ENCODE measurements around the gene SPATA24. TPM values are rescaled to one million over a fixed set of nuclear protein-coding genes. Genes with fewer than 3 reads are reported as not detected.
"Not testable (repeated sequence)": the region's sequence is repeated elsewhere in the genome, so short reads cannot be mapped to it uniquely, and the experiment has no call there.

The SPATA24 gene
- total and polyA plus RNA-seq, 2 experiments from 2014 or later: 16.0 to 20.6 TPM

DNA sequence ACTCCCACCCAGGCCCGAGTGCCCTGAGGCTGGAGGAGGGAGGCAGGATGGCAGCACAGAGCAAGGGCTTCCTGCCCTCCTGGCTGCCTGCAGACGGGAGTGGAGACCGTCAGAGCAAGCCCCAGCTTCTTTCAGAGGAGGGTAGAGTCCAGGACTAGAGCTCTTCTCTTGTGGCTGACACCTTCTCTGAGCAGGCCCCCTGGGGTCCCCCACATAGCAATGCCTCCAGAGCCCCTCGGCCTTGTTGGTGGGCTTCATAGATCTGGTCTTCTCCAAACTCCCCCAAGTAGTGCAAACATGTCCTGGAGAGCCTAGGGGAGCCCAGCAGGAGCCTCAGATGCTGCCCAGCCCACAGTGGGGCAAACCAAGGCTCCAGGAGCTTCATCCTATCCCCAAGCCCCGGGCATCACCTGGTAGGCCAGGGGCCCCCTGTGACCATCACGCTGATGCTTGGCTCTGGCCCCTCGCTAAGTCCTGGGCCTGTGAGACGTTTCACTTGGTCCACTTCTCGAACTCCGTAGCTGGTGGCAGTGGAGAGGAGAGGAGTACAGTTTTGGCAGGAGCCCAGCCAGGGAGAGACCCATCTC is 16.2 kb downstream of the SPATA24 start:
- peaks cover 31% of the 10 kb centered on the region for H3K4me1 Mint-ChIP-seq
- no peak overlapping the region for H3K27ac ChIP-seq (ENCODE audit: low read depth)
- no peak for DNase-seq (ENCODE audit: low spot score)

DNA sequence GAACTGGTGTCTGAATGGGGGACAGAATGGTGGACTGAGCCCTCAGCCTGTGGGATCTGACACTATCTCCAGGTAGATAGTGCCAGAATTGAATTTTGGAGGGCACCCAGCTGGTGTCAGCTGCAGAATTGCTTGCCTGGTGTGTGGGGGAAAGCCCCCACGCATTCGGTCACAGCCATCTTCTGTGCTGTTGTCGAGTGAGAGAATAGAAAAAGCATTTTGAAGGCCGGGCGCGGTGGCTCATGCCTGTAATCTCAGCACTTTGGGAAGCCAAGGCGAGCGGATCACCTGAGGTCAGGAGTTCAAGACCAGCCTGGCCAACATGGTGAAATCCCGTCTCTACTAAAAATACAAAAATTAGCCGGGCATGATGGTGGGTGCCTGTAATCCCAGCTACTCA is 16.9 kb downstream of the SPATA24 start:
- not testable (repeated sequence) for H4K20me1 ChIP-seq (replicated peaks; ENCODE audit: insufficient read depth); H3K4me3 Mint-ChIP-seq; DNase-seq (ENCODE audit: low spot score)

More for the DNA sequence above, 16.2 kb downstream of the SPATA24 start:
- ATAC-seq: no peak
- Histone ChIP-seq H4K20me1 (replicated peaks; ENCODE audit: insufficient read depth) (no peaks in the 10 kb centered on the region), H3K4me3 (no peak overlapping the region), H3K4me1 (ENCODE audit: insufficient read depth) (peaks cover 16% of the 10 kb centered on the region), H3K36me3 (ENCODE audit: insufficient read depth) (no peaks in the 10 kb centered on the region), H3K9me2 (ENCODE audit: insufficient read depth) (no peaks in the 10 kb centered on the region), H2AFZ (peak overlapping the region; percentile 89), H3K27me3 (ENCODE audit: insufficient read depth) (peaks cover 8% of the 10 kb centered on the region), H3F3A (replicated peaks; ENCODE audit: low read depth) (0 out of 2 replicates have a peak, but pooled peaks cover 4% of the 10 kb centered on the region), H3K4me2 (peak overlapping the region; percentile 74; the same call in 1 of the 2 replicates), H3K79me2 (replicated peaks; ENCODE audit: insufficient read depth) (no peaks in the 10 kb centered on the region)
- H3K36me3 Mint-ChIP-seq (ENCODE audit: low read depth): no peaks in the 10 kb centered on the region; the same call in 2 of the 3 replicates
- no peak for TF ChIP-seq ZNF114 (CRISPR knock-in tag; IDR thresholded peaks at IDR 0.05)
- TF ChIP-seq, protein P1, sequence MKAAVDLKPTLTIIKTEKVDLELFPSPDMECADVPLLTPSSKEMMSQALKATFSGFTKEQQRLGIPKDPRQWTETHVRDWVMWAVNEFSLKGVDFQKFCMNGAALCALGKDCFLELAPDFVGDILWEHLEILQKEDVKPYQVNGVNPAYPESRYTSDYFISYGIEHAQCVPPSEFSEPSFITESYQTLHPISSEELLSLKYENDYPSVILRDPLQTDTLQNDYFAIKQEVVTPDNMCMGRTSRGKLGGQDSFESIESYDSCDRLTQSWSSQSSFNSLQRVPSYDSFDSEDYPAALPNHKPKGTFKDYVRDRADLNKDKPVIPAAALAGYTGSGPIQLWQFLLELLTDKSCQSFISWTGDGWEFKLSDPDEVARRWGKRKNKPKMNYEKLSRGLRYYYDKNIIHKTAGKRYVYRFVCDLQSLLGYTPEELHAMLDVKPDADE (IDR thresholded peaks at IDR 0.05): no peak
- TF ChIP-seq ZNF331 (CRISPR knock-in tag; IDR thresholded peaks at IDR 0.05; ENCODE audit: low read depth): no peak
- no peak for TF ChIP-seq NANOG (IDR thresholded peaks at IDR 0.05; ENCODE audit: borderline replicate concordance)
- TF ChIP-seq EZH2phosphoT487 (IDR thresholded peaks at IDR 0.05; ENCODE audit: unreplicated experiment): no peak
- TF ChIP-seq POLR2AphosphoS5 (IDR thresholded peaks at IDR 0.05; ENCODE audit: low read depth): no peak
- TF ChIP-seq CREB1 (CRISPR knock-in tag; IDR thresholded peaks at IDR 0.05; ENCODE audit: low read depth): no peak
- TF ChIP-seq, protein P2, sequence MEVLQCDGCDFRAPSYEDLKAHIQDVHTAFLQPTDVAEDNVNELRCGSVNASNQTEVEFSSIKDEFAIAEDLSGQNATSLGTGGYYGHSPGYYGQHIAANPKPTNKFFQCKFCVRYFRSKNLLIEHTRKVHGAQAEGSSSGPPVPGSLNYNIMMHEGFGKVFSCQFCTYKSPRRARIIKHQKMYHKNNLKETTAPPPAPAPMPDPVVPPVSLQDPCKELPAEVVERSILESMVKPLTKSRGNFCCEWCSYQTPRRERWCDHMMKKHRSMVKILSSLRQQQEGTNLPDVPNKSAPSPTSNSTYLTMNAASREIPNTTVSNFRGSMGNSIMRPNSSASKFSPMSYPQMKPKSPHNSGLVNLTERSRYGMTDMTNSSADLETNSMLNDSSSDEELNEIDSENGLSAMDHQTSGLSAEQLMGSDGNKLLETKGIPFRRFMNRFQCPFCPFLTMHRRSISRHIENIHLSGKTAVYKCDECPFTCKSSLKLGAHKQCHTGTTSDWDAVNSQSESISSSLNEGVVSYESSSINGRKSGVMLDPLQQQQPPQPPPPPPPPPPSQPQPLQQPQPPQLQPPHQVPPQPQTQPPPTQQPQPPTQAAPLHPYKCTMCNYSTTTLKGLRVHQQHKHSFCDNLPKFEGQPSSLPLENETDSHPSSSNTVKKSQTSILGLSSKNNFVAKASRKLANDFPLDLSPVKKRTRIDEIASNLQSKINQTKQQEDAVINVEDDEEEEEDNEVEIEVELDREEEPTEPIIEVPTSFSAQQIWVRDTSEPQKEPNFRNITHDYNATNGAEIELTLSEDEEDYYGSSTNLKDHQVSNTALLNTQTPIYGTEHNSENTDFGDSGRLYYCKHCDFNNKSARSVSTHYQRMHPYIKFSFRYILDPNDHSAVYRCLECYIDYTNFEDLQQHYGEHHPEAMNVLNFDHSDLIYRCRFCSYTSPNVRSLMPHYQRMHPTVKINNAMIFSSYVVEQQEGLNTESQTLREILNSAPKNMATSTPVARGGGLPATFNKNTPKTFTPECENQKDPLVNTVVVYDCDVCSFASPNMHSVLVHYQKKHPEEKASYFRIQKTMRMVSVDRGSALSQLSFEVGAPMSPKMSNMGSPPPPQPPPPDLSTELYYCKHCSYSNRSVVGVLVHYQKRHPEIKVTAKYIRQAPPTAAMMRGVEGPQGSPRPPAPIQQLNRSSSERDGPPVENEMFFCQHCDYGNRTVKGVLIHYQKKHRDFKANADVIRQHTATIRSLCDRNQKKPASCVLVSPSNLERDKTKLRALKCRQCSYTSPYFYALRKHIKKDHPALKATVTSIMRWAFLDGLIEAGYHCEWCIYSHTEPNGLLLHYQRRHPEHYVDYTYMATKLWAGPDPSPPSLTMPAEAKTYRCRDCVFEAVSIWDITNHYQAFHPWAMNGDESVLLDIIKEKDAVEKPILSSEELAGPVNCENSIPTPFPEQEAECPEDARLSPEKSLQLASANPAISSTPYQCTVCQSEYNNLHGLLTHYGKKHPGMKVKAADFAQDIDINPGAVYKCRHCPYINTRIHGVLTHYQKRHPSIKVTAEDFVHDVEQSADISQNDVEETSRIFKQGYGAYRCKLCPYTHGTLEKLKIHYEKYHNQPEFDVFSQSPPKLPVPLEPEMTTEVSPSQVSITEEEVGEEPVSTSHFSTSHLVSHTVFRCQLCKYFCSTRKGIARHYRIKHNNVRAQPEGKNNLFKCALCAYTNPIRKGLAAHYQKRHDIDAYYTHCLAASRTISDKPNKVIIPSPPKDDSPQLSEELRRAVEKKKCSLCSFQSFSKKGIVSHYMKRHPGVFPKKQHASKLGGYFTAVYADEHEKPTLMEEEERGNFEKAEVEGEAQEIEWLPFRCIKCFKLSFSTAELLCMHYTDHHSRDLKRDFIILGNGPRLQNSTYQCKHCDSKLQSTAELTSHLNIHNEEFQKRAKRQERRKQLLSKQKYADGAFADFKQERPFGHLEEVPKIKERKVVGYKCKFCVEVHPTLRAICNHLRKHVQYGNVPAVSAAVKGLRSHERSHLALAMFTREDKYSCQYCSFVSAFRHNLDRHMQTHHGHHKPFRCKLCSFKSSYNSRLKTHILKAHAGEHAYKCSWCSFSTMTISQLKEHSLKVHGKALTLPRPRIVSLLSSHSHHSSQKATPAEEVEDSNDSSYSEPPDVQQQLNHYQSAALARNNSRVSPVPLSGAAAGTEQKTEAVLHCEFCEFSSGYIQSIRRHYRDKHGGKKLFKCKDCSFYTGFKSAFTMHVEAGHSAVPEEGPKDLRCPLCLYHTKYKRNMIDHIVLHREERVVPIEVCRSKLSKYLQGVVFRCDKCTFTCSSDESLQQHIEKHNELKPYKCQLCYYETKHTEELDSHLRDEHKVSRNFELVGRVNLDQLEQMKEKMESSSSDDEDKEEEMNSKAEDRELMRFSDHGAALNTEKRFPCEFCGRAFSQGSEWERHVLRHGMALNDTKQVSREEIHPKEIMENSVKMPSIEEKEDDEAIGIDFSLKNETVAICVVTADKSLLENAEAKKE (CRISPR knock-in tag; IDR thresholded peaks at IDR 0.05): no peak
- TF ChIP-seq JUNB (IDR thresholded peaks at IDR 0.05; ENCODE audit: unreplicated experiment): no peak
- TF ChIP-seq EZH2 (IDR thresholded peaks at IDR 0.05; ENCODE audit: low read depth, unreplicated experiment): no peak
- peak overlapping the region; percentile 84 for H3K27ac Mint-ChIP-seq
- no peaks in the 10 kb centered on the region for H3K9me3 Mint-ChIP-seq
- H3K4me3 Mint-ChIP-seq: 0 out of 3 replicates have a peak overlapping the region, but pooled peaks have one; percentile 41
- H3K27me3 Mint-ChIP-seq (ENCODE audit: insufficient read depth, low read depth, poor library complexity): peaks cover 29% of the 10 kb centered on the region

More for the DNA sequence above, 16.9 kb downstream of the SPATA24 start:
- H3K27me3 ChIP-seq (ENCODE audit: insufficient read depth); H3K36me3 Mint-ChIP-seq (ENCODE audit: low read depth); H3K9me2 ChIP-seq (ENCODE audit: insufficient read depth); H3F3A ChIP-seq (replicated peaks; ENCODE audit: low read depth); H3K4me2 ChIP-seq; H3K9me3 Mint-ChIP-seq; H3K27ac ChIP-seq (ENCODE audit: low read depth); H3K27ac Mint-ChIP-seq; H3K79me2 ChIP-seq (replicated peaks; ENCODE audit: insufficient read depth); H3K36me3 ChIP-seq (ENCODE audit: insufficient read depth); ATAC-seq; H2AFZ ChIP-seq; H3K4me3 ChIP-seq: not testable (repeated sequence)
- H3K4me1 ChIP-seq (ENCODE audit: insufficient read depth): peaks cover 16% of the 10 kb centered on the region
- Mint-ChIP-seq H3K4me1 (peaks cover 35% of the 10 kb centered on the region), H3K27me3 (ENCODE audit: insufficient read depth, low read depth, poor library complexity) (peaks cover 25% of the 10 kb centered on the region)

All from GM23338 (cell line).